ENCODE data around the gene AP1M1.

- TF ChIP-seq POLR2AphosphoS5 (IDR thresholded peaks at IDR 0.05): no peak
- no peak for TF ChIP-seq POLR2A (IDR thresholded peaks at IDR 0.05)
- no peak for TF ChIP-seq CTCF (IDR thresholded peaks at IDR 0.05)
Observed at GRCh38 chr19:16202320-16203255, 4.9 kb downstream of the AP1M1 start.
